Astrocyte (in vitro differentiated cells and primary cell): Measurements from ENCODE around the gene GPR15LG. TPM values are rescaled to one million over a fixed set of nuclear protein-coding genes. Genes with fewer than 3 reads are reported as not detected.

ENCODE experiments used
- DNase-seq: peaks from one replicate; pipeline ENCODE4 v3.0.0-alpha.2; 2010; ENCODE audit warnings: low read depth
- FAIRE-seq: peaks from 2 replicates; lab custom pipeline; 2011; peaks lifted over from hg19 to GRCh38; lab: Jason Lieb, UNC
- H2AFZ ChIP-seq: 2 replicates; pipeline ENCODE4 v1.6.0; 2012; ENCODE audit warnings: low read depth, low read length, inconsistent platforms
- H3K27ac ChIP-seq: 2 replicates; pipeline ENCODE4 v1.5.1; 2011; ENCODE audit warnings: low read depth, low read length, inconsistent platforms
- H3K27me3 ChIP-seq: 2 replicates; pipeline ENCODE4 v1.6.0; 2011; ENCODE audit warnings: low read length, inconsistent platforms; ENCODE audit not compliant: insufficient read depth
- H3K36me3 ChIP-seq: 2 replicates; pipeline ENCODE4 v1.5.1; 2011; ENCODE audit warnings: low read length, inconsistent platforms; ENCODE audit not compliant: insufficient read depth
- H3K4me1 ChIP-seq: 2 replicates; pipeline ENCODE4 v1.5.1; 2011; ENCODE audit warnings: low read length, inconsistent platforms; ENCODE audit not compliant: insufficient read depth
- H3K4me2 ChIP-seq: 2 replicates; pipeline ENCODE4 v1.6.0; 2012; ENCODE audit warnings: low read length, inconsistent platforms
- H3K4me3 ChIP-seq: 2 replicates; pipeline ENCODE4 v1.5.1; 2011; ENCODE audit warnings: low read depth, mild to moderate bottlenecking, low read length, inconsistent platforms; ENCODE audit not compliant: insufficient read depth
- H3K79me2 ChIP-seq: 2 replicates; pipeline ENCODE4 v1.6.0; 2012; ENCODE audit warnings: mild to moderate bottlenecking, low read length, inconsistent platforms; ENCODE audit not compliant: insufficient read depth
- H3K9ac ChIP-seq: 2 replicates; pipeline ENCODE4 v1.6.0; 2012; ENCODE audit warnings: mild to moderate bottlenecking, low read length, inconsistent platforms
- H3K9me3 ChIP-seq: 2 replicates; pipeline ENCODE4 v1.5.1; 2012; ENCODE audit warnings: low read depth, mild to moderate bottlenecking, low read length, inconsistent platforms; ENCODE audit not compliant: insufficient read depth
- H4K20me1 ChIP-seq: 2 replicates; pipeline ENCODE4 v1.6.0; 2012; ENCODE audit warnings: low read length, inconsistent platforms; ENCODE audit not compliant: insufficient read depth
- H3K27ac Mint-ChIP-seq: one replicate; pipeline ENCODE4 v1.8.0; 2021; ENCODE audit warnings: mild to moderate bottlenecking, mixed read lengths; ENCODE audit not compliant: unreplicated experiment
- H3K27me3 Mint-ChIP-seq: one replicate; pipeline ENCODE4 v1.8.0; 2021; ENCODE audit warnings: low read depth, mixed read lengths; ENCODE audit not compliant: unreplicated experiment
- H3K36me3 Mint-ChIP-seq: one replicate; pipeline ENCODE4 v1.8.0; 2021; ENCODE audit warnings: low read depth, mixed read lengths; ENCODE audit not compliant: unreplicated experiment
- H3K4me1 Mint-ChIP-seq: one replicate; pipeline ENCODE4 v1.8.0; 2021; ENCODE audit warnings: low read depth, mixed read lengths; ENCODE audit not compliant: unreplicated experiment
- H3K4me3 Mint-ChIP-seq: one replicate; pipeline ENCODE4 v1.8.0; 2021; ENCODE audit warnings: mild to moderate bottlenecking, moderate library complexity, mixed read lengths; ENCODE audit not compliant: unreplicated experiment
- H3K9me3 Mint-ChIP-seq: one replicate; pipeline ENCODE4 v1.8.0; 2021; ENCODE audit warnings: mild to moderate bottlenecking, mixed read lengths; ENCODE audit not compliant: unreplicated experiment
- EZH2 ChIP-seq: IDR thresholded peaks from 2 replicates; pipeline ENCODE4 v1.6.1; 2012; ENCODE audit warnings: mild to moderate bottlenecking, low read length, inconsistent platforms; ENCODE audit not compliant: insufficient read depth
- total RNA-seq: library from RNA; stranded (reverse); gene quantifications from 2 replicates; pipeline ENCODE4 v1.2.1, GENCODE V29; 2021
- TF ChIP-seq, protein P1 (sequence below): IDR thresholded peaks from 2 replicates; pipeline ENCODE4 v1.5.1; 2011; ENCODE audit warnings: low read depth, mild to moderate bottlenecking, inconsistent platforms, low read length, moderate library complexity; ENCODE audit not compliant: insufficient read depth

The GPR15LG gene
- total RNA-seq, 1 donor from 2014 or later = not detected

DNA sequence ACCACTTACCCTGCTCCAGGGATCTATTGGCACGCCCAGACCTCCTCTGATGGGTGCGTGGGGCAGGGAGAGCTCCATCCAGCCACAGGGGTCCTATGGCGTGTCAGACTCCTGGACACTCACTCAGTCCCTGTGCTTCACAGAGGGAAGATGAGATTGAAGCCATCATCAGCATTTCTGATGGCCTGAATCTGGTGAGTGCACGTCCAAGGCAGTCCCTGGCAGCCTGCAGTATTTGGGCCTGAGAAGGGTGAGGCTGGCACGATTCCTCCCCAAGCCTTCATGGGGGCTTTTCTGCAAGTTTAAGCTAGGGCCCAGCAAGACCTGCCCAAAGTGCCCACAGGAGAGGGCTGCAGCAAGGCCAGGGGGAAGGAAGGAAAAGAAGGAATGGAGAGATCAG lies 24.0 kb downstream of the GPR15LG start:
- Mint-ChIP-seq H3K4me3 (no peak overlapping the region), H3K27me3 (peaks cover 72% of the 10 kb centered on the region), H3K27ac (no peak overlapping the region), H3K4me1 (no peaks in the 10 kb centered on the region), H3K9me3 (no peaks in the 10 kb centered on the region), H3K36me3 (peaks cover 3% of the 10 kb centered on the region)
- no peak overlapping the region for H3K9ac ChIP-seq
- H2AFZ ChIP-seq = no peak overlapping the region
- H3K27ac ChIP-seq = no peak overlapping the region
- no peaks in the 10 kb centered on the region for H3K9me3 ChIP-seq
- H3K27me3 ChIP-seq = peaks cover 26% of the 10 kb centered on the region
- no peak overlapping the region for H3K4me3 ChIP-seq
- no peaks in the 10 kb centered on the region for H3K4me1 ChIP-seq
- no peak overlapping the region for H3K4me2 ChIP-seq
- DNase-seq (no peak), FAIRE-seq (no peak)
- no peaks in the 10 kb centered on the region for H4K20me1 ChIP-seq
- no peaks in the 10 kb centered on the region for H3K79me2 ChIP-seq
- H3K36me3 ChIP-seq = no peaks in the 10 kb centered on the region
- TF ChIP-seq, protein P1, sequence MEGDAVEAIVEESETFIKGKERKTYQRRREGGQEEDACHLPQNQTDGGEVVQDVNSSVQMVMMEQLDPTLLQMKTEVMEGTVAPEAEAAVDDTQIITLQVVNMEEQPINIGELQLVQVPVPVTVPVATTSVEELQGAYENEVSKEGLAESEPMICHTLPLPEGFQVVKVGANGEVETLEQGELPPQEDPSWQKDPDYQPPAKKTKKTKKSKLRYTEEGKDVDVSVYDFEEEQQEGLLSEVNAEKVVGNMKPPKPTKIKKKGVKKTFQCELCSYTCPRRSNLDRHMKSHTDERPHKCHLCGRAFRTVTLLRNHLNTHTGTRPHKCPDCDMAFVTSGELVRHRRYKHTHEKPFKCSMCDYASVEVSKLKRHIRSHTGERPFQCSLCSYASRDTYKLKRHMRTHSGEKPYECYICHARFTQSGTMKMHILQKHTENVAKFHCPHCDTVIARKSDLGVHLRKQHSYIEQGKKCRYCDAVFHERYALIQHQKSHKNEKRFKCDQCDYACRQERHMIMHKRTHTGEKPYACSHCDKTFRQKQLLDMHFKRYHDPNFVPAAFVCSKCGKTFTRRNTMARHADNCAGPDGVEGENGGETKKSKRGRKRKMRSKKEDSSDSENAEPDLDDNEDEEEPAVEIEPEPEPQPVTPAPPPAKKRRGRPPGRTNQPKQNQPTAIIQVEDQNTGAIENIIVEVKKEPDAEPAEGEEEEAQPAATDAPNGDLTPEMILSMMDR = no peak
- no peak for TF ChIP-seq EZH2

DNA sequence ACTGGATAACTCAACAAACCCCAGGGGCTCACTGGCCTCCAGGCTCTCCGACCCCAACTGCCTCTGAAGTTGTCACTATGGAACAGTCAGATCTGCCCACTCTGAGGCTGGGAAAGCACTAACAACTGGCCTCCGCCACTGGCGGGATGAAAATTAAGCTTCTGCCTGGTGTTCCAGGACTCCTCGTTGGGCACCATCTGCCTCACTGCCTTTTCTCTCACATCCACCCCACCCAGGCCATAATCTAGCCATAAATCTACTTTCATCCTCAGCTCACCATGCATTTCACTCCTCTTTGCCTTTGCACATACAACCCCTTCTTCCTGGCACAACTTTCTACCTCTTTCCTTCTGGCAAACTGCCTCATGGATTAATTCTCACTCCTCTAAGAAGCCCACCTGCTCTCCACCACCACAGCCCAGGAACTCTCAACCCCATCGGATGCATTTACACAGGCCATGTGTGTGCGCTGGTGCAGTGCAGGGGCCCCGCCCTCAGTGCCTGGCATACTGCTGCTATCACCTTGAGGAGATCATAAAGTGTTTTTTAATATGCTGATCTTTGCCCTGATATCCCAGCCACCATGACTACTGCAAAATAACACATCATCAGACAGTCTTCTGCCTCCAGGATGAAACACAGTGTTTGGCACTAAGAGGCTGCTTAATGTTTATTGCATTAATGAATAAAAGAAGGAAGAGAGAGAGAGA lies 24.8 kb downstream of the GPR15LG start:
- Histone ChIP-seq H3K9me3 (no peaks in the 10 kb centered on the region), H3K4me1 (no peaks in the 10 kb centered on the region), H3K79me2 (no peaks in the 10 kb centered on the region), H4K20me1 (no peaks in the 10 kb centered on the region), H3K9ac (no peak overlapping the region), H3K27ac (no peak overlapping the region), H3K4me3 (no peak overlapping the region), H3K36me3 (no peaks in the 10 kb centered on the region), H3K4me2 (no peak overlapping the region), H2AFZ (no peak overlapping the region), H3K27me3 (peaks cover 26% of the 10 kb centered on the region)
- Mint-ChIP-seq H3K27me3 (peaks cover 65% of the 10 kb centered on the region), H3K9me3 (no peaks in the 10 kb centered on the region), H3K4me1 (no peaks in the 10 kb centered on the region), H3K4me3 (no peak overlapping the region), H3K27ac (no peak overlapping the region), H3K36me3 (peaks cover 3% of the 10 kb centered on the region)
- DNase-seq = no peak
- FAIRE-seq = no peak
- no peak for TF ChIP-seq EZH2
- TF ChIP-seq, protein P1 = no peak

DNA sequence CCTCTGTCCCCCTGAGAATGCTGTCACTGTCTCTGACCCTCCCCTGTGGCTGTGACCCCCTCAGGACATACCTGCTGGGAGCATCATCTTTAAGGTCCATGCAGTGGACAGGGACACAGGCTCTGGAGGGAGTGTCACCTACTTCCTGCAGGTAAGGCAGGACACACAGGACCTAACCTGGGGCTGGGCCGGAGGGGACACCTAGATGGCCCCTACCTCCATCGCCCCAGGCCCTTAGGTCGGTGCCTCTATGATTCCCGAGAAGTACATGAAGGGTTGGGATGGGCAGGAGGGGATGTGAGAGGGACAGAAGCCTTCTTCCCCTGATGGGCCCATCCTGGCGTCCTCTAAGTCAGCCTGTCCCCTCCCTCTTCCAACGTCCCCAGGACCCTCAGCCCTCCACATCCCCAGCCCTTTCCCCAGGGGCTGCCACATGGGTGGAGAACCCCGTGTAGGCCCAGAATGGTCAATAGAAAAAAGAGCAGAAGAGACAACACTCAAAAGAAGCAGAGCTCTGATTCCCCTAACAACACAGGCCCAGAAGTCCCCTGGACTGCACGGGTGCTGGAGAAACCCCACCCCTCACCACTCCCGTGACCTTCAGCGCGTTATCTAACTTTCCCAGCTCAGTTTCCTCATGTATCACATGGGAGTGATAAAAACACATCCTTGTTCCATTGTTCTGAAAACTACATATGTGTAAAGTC lies 27.1 kb downstream of the GPR15LG start:
- DNase-seq (no peak), FAIRE-seq (no peak)
- no peak overlapping the region for H3K9ac ChIP-seq
- no peak overlapping the region for H3K27ac Mint-ChIP-seq
- H3K4me3 ChIP-seq = no peak overlapping the region
- no peaks in the 10 kb centered on the region for H3K9me3 ChIP-seq
- H3K27me3 ChIP-seq = peaks cover 10% of the 10 kb centered on the region
- H4K20me1 ChIP-seq = no peaks in the 10 kb centered on the region
- no peaks in the 10 kb centered on the region for H3K4me1 Mint-ChIP-seq
- H3K36me3 Mint-ChIP-seq = peaks cover 3% of the 10 kb centered on the region
- TF ChIP-seq, protein P1 = no peak
- TF ChIP-seq EZH2 = no peak
- H3K27me3 Mint-ChIP-seq = peaks cover 53% of the 10 kb centered on the region
- no peak overlapping the region for H3K4me2 ChIP-seq
- no peaks in the 10 kb centered on the region for H3K4me1 ChIP-seq
- H3K4me3 Mint-ChIP-seq = no peak overlapping the region
- no peaks in the 10 kb centered on the region for H3K9me3 Mint-ChIP-seq
- no peaks in the 10 kb centered on the region for H3K36me3 ChIP-seq
- H3K27ac ChIP-seq = no peak overlapping the region
- H2AFZ ChIP-seq = no peak overlapping the region
- H3K79me2 ChIP-seq = no peaks in the 10 kb centered on the region
